ENCODE measurements around the gene LMO7. TPM values are rescaled to one million over a fixed set of nuclear protein-coding genes. Genes with fewer than 3 reads are reported as not detected.

LMO7 gene
- total and polyA plus RNA-seq, 2 of the 8 experiments (the other 6 are each of a cell fraction or from before 2014, with no cell fraction given): 8.1 to 28.3 TPM

- H2AK5ac ChIP-seq (ENCODE audit: low read depth, low read length): no peak overlapping the region
- H3K79me1 ChIP-seq (ENCODE audit: low read depth, low read length): no peaks in the 10 kb centered on the region
- H4K20me1 ChIP-seq (replicated peaks in 1 of 2; ENCODE audit: control insufficient read depth in 1 of 2, insufficient read depth in 2 of 2, low read length in 2 of 2): no peaks in the 10 kb centered on the region
- CTCF ChIA-PET (ENCODE audit: partially characterized antibody): no interaction called here
- H3K9me3 ChIP-seq (ENCODE audit: insufficient read depth in 2 of 2, low read depth in 1 of 2, low read length in 1 of 2): no peaks in the 10 kb centered on the region
- H2BK20ac ChIP-seq (ENCODE audit: low read length): no peak overlapping the region
- no peak overlapping the region for H3K18ac ChIP-seq (ENCODE audit: extremely low read depth, low read length)
- no peak overlapping the region for H4K91ac ChIP-seq (replicated peaks; ENCODE audit: insufficient read length, low read length)
- no peak overlapping the region for H2BK12ac ChIP-seq (ENCODE audit: low read depth, low read length)
- H2BK120ac ChIP-seq (replicated peaks; ENCODE audit: low read depth, low read length): no peak overlapping the region
- H3K4me1 ChIP-seq (replicated peaks in 1 of 4; ENCODE audit: control insufficient read depth in 3 of 4, insufficient read depth in 4 of 4, low read length in 3 of 4): no peaks in the 10 kb centered on the region
- no peak overlapping the region for H4K8ac ChIP-seq (ENCODE audit: extremely low read depth, insufficient read depth, low read length)
- no peak overlapping the region for H2BK15ac ChIP-seq (ENCODE audit: low read length)
- H3K36me3 ChIP-seq (ENCODE audit: control insufficient read depth in 2 of 4, insufficient read depth in 4 of 4, low read length in 3 of 4): no peaks in the 10 kb centered on the region
- H3K9ac ChIP-seq (replicated peaks in 1 of 4; ENCODE audit: extremely low read depth in 1 of 4, low read depth in 3 of 4, low read length in 3 of 4): no peak overlapping the region
- H3K4me3 ChIP-seq (ENCODE audit: extremely low read depth in 1 of 4, insufficient read depth in 2 of 4, low read depth in 3 of 4, low read length in 4 of 4): no peak overlapping the region
- H3K56ac ChIP-seq (replicated peaks; ENCODE audit: insufficient read length, low read depth, low read length): no peak overlapping the region
- no peak overlapping the region for H4K5ac ChIP-seq (ENCODE audit: insufficient read length, low read depth, low read length)
- no peak overlapping the region for H3K27ac ChIP-seq (ENCODE audit: low read depth, low read length)
- H3K27me3 ChIP-seq (replicated peaks in 1 of 4; ENCODE audit: control insufficient read depth in 3 of 4, extremely low read depth in 1 of 4, insufficient read depth in 3 of 4, low read length in 3 of 4): no peaks in the 10 kb centered on the region
- no peak overlapping the region for H3K4ac ChIP-seq (replicated peaks; ENCODE audit: insufficient read length, low read depth, low read length)
- DNase-seq (ENCODE audit: low read depth in 1 of 2, low spot score in 2 of 2) (no peak), FAIRE-seq (no peak)
- POLR2A ChIA-PET (ENCODE audit: partially characterized antibody): no interaction called here
- no peak overlapping the region for H2AFZ ChIP-seq (ENCODE audit: low read length)
- no peak overlapping the region for H3K4me2 ChIP-seq (ENCODE audit: insufficient read depth in 1 of 2, low read depth in 2 of 2, low read length in 2 of 2)
- no peak overlapping the region for H3K14ac ChIP-seq (ENCODE audit: insufficient read length)
- no peaks in the 10 kb centered on the region for H3K79me2 ChIP-seq (ENCODE audit: control insufficient read depth in 1 of 2, insufficient read depth in 2 of 2, low read length in 2 of 2)
- no peaks in the 10 kb centered on the region for H3K23me2 ChIP-seq (ENCODE audit: low read depth, low read length)
- H3K23ac ChIP-seq (ENCODE audit: insufficient read length): no peak overlapping the region
- 95% methylated on average over 2 of the region's 2 CpGs; no CpG with 5 or more reads in 1 of the 2 experiments for WGBS, 2 experiments (ENCODE audit: extremely low coverage in 1 of 2, insufficient coverage in 1 of 2, insufficient read length in 1 of 2, insufficient replicate concordance in 2 of 2, low coverage in 1 of 2, low lambda C conversion rate in 2 of 2, missing lambda C conversion rate in 1 of 2)
- no peak overlapping the region for H2BK5ac ChIP-seq (ENCODE audit: low read depth, low read length)
- TF ChIP-seq POLR2A (IDR thresholded peaks at IDR 0.05; ENCODE audit: control extremely low read depth in 1 of 2, low read depth in 2 of 2, low read length in 2 of 2) (no peak), ATF3 (IDR thresholded peaks at IDR 0.05; ENCODE audit: insufficient read depth, low read depth, low read length) (no peak), TAF7 (optimal IDR thresholded peaks at IDR 0.05; ENCODE audit: borderline replicate concordance, low read depth, low read length) (no peak), KDM5A (IDR thresholded peaks at IDR 0.05; ENCODE audit: low read length) (no peak), ATF2 (IDR thresholded peaks at IDR 0.05; ENCODE audit: low read length) (no peak), SUZ12 (IDR thresholded peaks at IDR 0.05; ENCODE audit: low read length) (no peak), SIN3A (conservative IDR thresholded peaks at IDR 0.05 in 1 of 2, IDR thresholded peaks at IDR 0.05 in 1 of 2; ENCODE audit: low read depth in 1 of 2, low read length in 2 of 2) (no peak), TCF12 (IDR thresholded peaks at IDR 0.05; ENCODE audit: low read depth, low read length) (no peak), RAD21 (IDR thresholded peaks at IDR 0.05 in 1 of 2, conservative IDR thresholded peaks at IDR 0.05 in 1 of 2; ENCODE audit: low read depth in 2 of 2, low read length in 2 of 2) (no peak)
Measured at GRCh38 chr13:75713852-75714251, 77.7 kb downstream of the LMO7 start.
